ENCODE results near the gene DPP6. TPM values are rescaled to one million over a fixed set of nuclear protein-coding genes. Genes with fewer than 3 reads are reported as not detected.

The DPP6 gene
- total RNA-seq, 4 donors from 2014 or later = 1.8 to 33.7 (median 6.4) TPM

DNA sequence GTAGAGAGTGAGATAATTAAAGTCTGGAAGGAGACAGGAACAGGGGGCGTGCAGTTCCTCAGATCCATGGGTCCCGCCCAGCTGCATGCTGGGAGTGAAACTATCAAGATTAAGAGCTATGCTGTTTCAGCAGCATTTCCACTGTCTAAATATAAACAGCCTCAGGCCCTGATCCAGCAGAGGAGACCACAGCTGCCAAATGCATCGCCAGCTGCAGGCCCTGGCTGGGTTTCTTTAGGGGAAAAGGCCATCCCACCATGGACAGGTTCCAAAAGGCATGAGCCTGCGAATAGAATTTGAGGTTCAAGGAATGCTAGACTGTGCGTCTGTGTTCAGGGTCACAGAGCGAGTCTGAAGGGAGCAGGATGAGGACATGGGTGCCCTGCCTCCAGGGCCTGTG, 539.3 kb downstream of the DPP6 start:
- WGBS, 2 donors (ENCODE audit: low coverage in 1 of 2) = 53% methylated on average over 6 of the region's 6 CpGs; no CpG with 5 or more reads in 1 of the 2 donors

GRCh38 chr7:154592388-154592787, 540.2 kb downstream of the DPP6 start:
- intact Hi-C loops (cut with DNase I; ENCODE audit: low total_unique reads) = no loop called here
- no peak for TF ChIP-seq POLR2A (IDR thresholded peaks at IDR 0.05)
- TF ChIP-seq, protein P1, sequence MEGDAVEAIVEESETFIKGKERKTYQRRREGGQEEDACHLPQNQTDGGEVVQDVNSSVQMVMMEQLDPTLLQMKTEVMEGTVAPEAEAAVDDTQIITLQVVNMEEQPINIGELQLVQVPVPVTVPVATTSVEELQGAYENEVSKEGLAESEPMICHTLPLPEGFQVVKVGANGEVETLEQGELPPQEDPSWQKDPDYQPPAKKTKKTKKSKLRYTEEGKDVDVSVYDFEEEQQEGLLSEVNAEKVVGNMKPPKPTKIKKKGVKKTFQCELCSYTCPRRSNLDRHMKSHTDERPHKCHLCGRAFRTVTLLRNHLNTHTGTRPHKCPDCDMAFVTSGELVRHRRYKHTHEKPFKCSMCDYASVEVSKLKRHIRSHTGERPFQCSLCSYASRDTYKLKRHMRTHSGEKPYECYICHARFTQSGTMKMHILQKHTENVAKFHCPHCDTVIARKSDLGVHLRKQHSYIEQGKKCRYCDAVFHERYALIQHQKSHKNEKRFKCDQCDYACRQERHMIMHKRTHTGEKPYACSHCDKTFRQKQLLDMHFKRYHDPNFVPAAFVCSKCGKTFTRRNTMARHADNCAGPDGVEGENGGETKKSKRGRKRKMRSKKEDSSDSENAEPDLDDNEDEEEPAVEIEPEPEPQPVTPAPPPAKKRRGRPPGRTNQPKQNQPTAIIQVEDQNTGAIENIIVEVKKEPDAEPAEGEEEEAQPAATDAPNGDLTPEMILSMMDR (IDR thresholded peaks at IDR 0.05) = no peak
- no peak for TF ChIP-seq EP300 (IDR thresholded peaks at IDR 0.05; ENCODE audit: low read depth)
- no peak for TF ChIP-seq POLR2AphosphoS5 (IDR thresholded peaks at IDR 0.05)
- H3K27ac ChIP-seq = no peak overlapping the region
- H3K4me3 ChIP-seq = no peak overlapping the region
- H3K36me3 ChIP-seq = no peaks in the 10 kb centered on the region
- DNase-seq = no peak
- H3K4me1 ChIP-seq = no peaks in the 10 kb centered on the region
- H3K9me3 ChIP-seq = no peaks in the 10 kb centered on the region
- in situ Hi-C loops (cut with MboI; ENCODE audit: low pct_ligation_motif_present in 1 of 4, low pct_unique_long_range_greater_than_20kb in 1 of 4, low sequenced_read_pairs in 3 of 4) = no loop called here
- WGBS, 2 donors (ENCODE audit: low coverage in 1 of 2) = 68 to 79% methylated on average over 7 to 16 of the region's 16 CpGs
- no peaks in the 10 kb centered on the region for H3K27me3 ChIP-seq

More for the DNA sequence above, 539.3 kb downstream of the DPP6 start:
- H3K4me3 ChIP-seq = no peak overlapping the region
- no peaks in the 10 kb centered on the region for H3K4me1 ChIP-seq
- H3K9me3 ChIP-seq = no peaks in the 10 kb centered on the region
- H3K27ac ChIP-seq = no peak overlapping the region
- DNase-seq = no peak
- H3K36me3 ChIP-seq = no peaks in the 10 kb centered on the region
- in situ Hi-C loops (cut with MboI; ENCODE audit: low pct_ligation_motif_present in 1 of 4, low pct_unique_long_range_greater_than_20kb in 1 of 4, low sequenced_read_pairs in 3 of 4) = no loop called here
- no peak for TF ChIP-seq POLR2AphosphoS5 (IDR thresholded peaks at IDR 0.05)
- TF ChIP-seq EP300 (IDR thresholded peaks at IDR 0.05; ENCODE audit: low read depth) = no peak
- intact Hi-C loops (cut with DNase I; ENCODE audit: low total_unique reads) = no loop called here
- H3K27me3 ChIP-seq = no peaks in the 10 kb centered on the region

DNA sequence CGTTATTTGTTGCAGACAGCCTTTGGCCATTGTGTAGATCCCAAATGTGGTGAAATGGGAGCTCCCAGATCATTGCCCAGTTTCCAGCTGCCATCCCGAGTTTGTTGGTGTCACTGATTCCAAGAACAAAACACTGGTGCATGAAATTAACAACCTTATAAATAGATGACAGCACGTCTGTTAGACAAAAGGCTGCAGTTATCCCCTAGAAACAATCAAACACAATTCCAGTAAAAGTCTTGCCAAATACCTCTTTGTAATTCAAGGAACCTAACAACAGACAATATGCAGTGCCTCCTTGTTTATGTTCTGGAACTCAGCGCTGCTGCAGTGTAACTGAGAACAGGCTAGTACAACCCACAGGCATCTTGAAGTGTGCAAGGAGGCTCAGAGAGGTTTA, 546.2 kb downstream of the DPP6 start:
- Histone ChIP-seq H3K4me1 (no peaks in the 10 kb centered on the region), H3K36me3 (no peaks in the 10 kb centered on the region), H3K4me3 (no peak overlapping the region), H3K27me3 (no peaks in the 10 kb centered on the region), H3K27ac (no peak overlapping the region), H3K9me3 (no peaks in the 10 kb centered on the region)
- intact Hi-C loops (cut with DNase I; ENCODE audit: low total_unique reads) (no loop called here), in situ Hi-C loops (cut with MboI; ENCODE audit: low pct_ligation_motif_present in 1 of 4, low pct_unique_long_range_greater_than_20kb in 1 of 4, low sequenced_read_pairs in 3 of 4) (no loop called here)
- TF ChIP-seq EP300 (IDR thresholded peaks at IDR 0.05; ENCODE audit: low read depth) = no peak
- TF ChIP-seq POLR2A (IDR thresholded peaks at IDR 0.05) = no peak
- WGBS, 2 donors (ENCODE audit: low coverage in 1 of 2) = 56 to 70% methylated on average over 4 of the region's 4 CpGs
- DNase-seq = no peak

DNA sequence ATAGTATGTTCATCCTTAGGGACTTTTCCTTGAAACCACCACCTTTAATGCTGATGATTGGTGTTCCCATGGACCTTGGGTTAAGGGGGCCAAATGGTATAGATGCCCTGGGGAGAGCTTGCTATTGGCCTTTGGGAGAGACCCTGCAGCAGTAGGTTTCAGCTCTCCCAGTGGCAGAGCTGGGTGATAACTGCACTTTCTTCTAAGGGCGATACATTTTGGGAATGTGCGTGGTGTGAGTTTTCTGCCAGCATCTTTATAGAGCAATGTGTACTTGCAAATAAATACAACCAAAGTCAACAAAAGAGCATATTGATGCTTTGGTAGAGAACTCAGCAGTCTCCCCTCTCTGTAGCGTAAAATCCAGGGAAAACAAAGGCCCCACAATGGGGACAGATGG, 546.7 kb downstream of the DPP6 start:
- Histone ChIP-seq H3K36me3 (no peaks in the 10 kb centered on the region), H3K9me3 (no peaks in the 10 kb centered on the region), H3K4me1 (no peaks in the 10 kb centered on the region), H3K27me3 (no peaks in the 10 kb centered on the region), H3K4me3 (no peak overlapping the region), H3K27ac (no peak overlapping the region)
- TF ChIP-seq, protein P1 (IDR thresholded peaks at IDR 0.05) = no peak
- intact Hi-C loops (cut with DNase I; ENCODE audit: low total_unique reads) (no loop called here), in situ Hi-C loops (cut with MboI; ENCODE audit: low pct_ligation_motif_present in 1 of 4, low pct_unique_long_range_greater_than_20kb in 1 of 4, low sequenced_read_pairs in 3 of 4) (no loop called here)
- DNase-seq = no peak
- 78 to 90% methylated on average over 3 of the region's 3 CpGs for WGBS, 2 donors (ENCODE audit: low coverage in 1 of 2)

GRCh38 chr7:154610903-154611302, 558.7 kb downstream of the DPP6 start:
- Histone ChIP-seq H3K27me3 (no peaks in the 10 kb centered on the region), H3K36me3 (no peaks in the 10 kb centered on the region), H3K4me1 (no peaks in the 10 kb centered on the region), H3K4me3 (no peak overlapping the region), H3K9me3 (no peaks in the 10 kb centered on the region), H3K27ac (no peak overlapping the region)
- in situ Hi-C loops (cut with MboI; ENCODE audit: low pct_ligation_motif_present in 1 of 4, low pct_unique_long_range_greater_than_20kb in 1 of 4, low sequenced_read_pairs in 3 of 4) = no loop called here
- DNase-seq = no peak
- intact Hi-C loops (cut with DNase I; ENCODE audit: low total_unique reads) = no loop called here
- 33 to 71% methylated on average over 1 to 3 of the region's 3 CpGs for WGBS, 2 donors (ENCODE audit: low coverage in 1 of 2)
- TF ChIP-seq EP300 (IDR thresholded peaks at IDR 0.05; ENCODE audit: low read depth) = no peak
- TF ChIP-seq POLR2AphosphoS5 (IDR thresholded peaks at IDR 0.05) = no peak
- TF ChIP-seq, protein P1 (IDR thresholded peaks at IDR 0.05) = no peak
- no peak for TF ChIP-seq POLR2A (IDR thresholded peaks at IDR 0.05)

All from transverse colon (tissue), 4 donors.